GM12878 (cell line): ENCODE results near the gene DDX11.

Experiments used
- CEBPZ ChIP-seq: fragments of 150-350 bp; IDR thresholded peaks from 2 replicates; pipeline ENCODE4 v1.6.1; 2016; ENCODE audit warnings: low read depth, low read length
- CHD1 ChIP-seq: IDR thresholded peaks from 2 replicates; pipeline ENCODE4 v1.6.1; 2012; ENCODE audit warnings: low read depth, low read length, improper control_type of control experiment
- CTCF ChIP-seq, 3 experiments: IDR thresholded peaks in 2 of 3; conservative IDR thresholded peaks in 1 of 3; 2 replicates each; pipeline ENCODE4 v1.5.1; 2011; ENCODE audit warnings: low read depth in 3 of 3, low read length in 3 of 3, mild to moderate bottlenecking in 3 of 3, control low read depth in 2 of 3, moderate library complexity in 2 of 3, inconsistent platforms in 1 of 3, mixed read lengths in 1 of 3; ENCODE audit not compliant: control insufficient read depth in 2 of 3, insufficient read depth in 1 of 3; ENCODE audit errors: extremely low read depth in 1 of 3
- NFYA ChIP-seq: IDR thresholded peaks from 2 replicates; pipeline ENCODE4 v1.6.1; 2011; ENCODE audit warnings: low read depth, mild to moderate bottlenecking, low read length, improper control_type of control experiment, borderline replicate concordance
- POLR2A ChIP-seq: IDR thresholded peaks from 2 replicates; pipeline ENCODE4 v1.6.1; 2011; ENCODE audit warnings: low read depth, mild to moderate bottlenecking, low read length
- POLR2AphosphoS2 ChIP-seq: IDR thresholded peaks from 2 replicates; pipeline ENCODE4 v1.6.1; 2011; ENCODE audit warnings: low read depth, mild to moderate bottlenecking, low read length, improper control_type of control experiment, moderate library complexity
- POLR2AphosphoS5 ChIP-seq: IDR thresholded peaks from 2 replicates; pipeline ENCODE4 v1.6.1; 2011; ENCODE audit warnings: mild to moderate bottlenecking, low read length, inconsistent platforms
- RAD21 ChIP-seq: IDR thresholded peaks from 2 replicates; pipeline ENCODE4 v1.6.1; 2011; ENCODE audit warnings: mild to moderate bottlenecking, low read depth, low read length, moderate library complexity; ENCODE audit not compliant: insufficient read depth
- SMAD1 ChIP-seq: fragments of 450-650 bp; IDR thresholded peaks from 2 replicates; pipeline ENCODE4 v1.6.1; 2018; ENCODE audit warnings: mild to moderate bottlenecking, low read depth; ENCODE audit not compliant: partially characterized antibody
- STAT1 ChIP-seq: fragments of 450-650 bp; conservative IDR thresholded peaks from 2 replicates; pipeline ENCODE4 v1.6.1; 2014; ENCODE audit warnings: antibody characterized with exemption, mild to moderate bottlenecking
- SUZ12 ChIP-seq: fragments of 200-600 bp; sonication (generic); IDR thresholded peaks from one replicate; pipeline ENCODE4 v1.6.1; 2018; ENCODE audit warnings: antibody characterized with exemption, mild to moderate bottlenecking; ENCODE audit not compliant: unreplicated experiment
- TCF12 ChIP-seq: IDR thresholded peaks from 2 replicates; pipeline ENCODE4 v1.6.1; 2011; ENCODE audit warnings: low read depth, mild to moderate bottlenecking, low read length
- YY1 ChIP-seq: IDR thresholded peaks from 2 replicates; pipeline ENCODE4 v1.6.1; 2011; ENCODE audit warnings: low read depth, mild to moderate bottlenecking, low read length

GRCh38 chr12:31057671-31058070 lies 16.0 kb upstream of the DDX11 start:
- TF ChIP-seq CHD1 (no peak), SMAD1 (no peak), POLR2AphosphoS2 (no peak), POLR2AphosphoS5 (no peak), YY1 (no peak), STAT1 (no peak), NFYA (no peak), POLR2A (no peak), TCF12 (no peak), CTCF (IDR thresholded peaks at IDR 0.05 in 2 of 3, conservative IDR thresholded peaks at IDR 0.05 in 1 of 3; ENCODE audit: control insufficient read depth in 2 of 3, extremely low read depth in 1 of 3, insufficient read depth in 1 of 3, low read depth in 3 of 3, low read length in 3 of 3) (no peak), RAD21 (no peak), SUZ12 (no peak), CEBPZ (no peak)
